Stomach (tissue), 4 donors: ENCODE data around the gene LRRC37A3.
"Not testable (repeated sequence)": the region's sequence is repeated elsewhere in the genome, so short reads cannot be mapped to it uniquely, and the experiment has no call there.

Source experiments
- CTCF ChIP-seq, 7 experiments: fragments of 450-650 bp in 4 of 7; fragments of 200-600 bp in 3 of 7; sonication (generic) in 3 of 7; IDR thresholded peaks; one replicate each; pipeline ENCODE4 v1.5.1; 2016 to 2019; ENCODE audit warnings: antibody characterized with exemption in 7 of 7, control low read depth in 2 of 7, mild to moderate bottlenecking in 1 of 7
- POLR2A ChIP-seq, 4 donors: fragments of 450-650 bp; IDR thresholded peaks; one replicate each; pipeline ENCODE4 v1.6.1; 2016; ENCODE audit warnings: antibody characterized with exemption in 4 of 4, control low read depth in 2 of 4, mild to moderate bottlenecking in 1 of 4, moderate library complexity in 1 of 4

DNA sequence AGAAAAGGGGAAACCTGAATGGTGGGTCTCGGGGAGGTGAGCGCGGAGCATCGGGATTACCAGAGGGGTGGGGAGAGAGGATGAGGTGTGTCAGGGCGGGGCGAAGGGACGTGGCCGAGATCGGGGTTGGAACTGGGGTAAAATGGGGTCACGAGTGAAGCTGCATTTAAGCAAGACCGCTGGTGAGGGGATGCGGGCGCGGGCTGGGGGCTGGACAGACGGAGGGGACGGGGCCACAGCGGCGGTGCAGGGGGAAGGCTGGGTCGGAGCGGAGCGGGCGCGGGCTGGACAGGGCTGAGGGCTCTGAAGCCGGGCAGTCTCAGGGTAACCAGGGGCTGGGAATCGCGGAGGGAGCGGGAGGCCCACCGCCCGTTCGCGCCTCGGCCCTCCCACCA is 82.7 kb downstream of the LRRC37A3 start:
- not testable (repeated sequence) for TF ChIP-seq CTCF, POLR2A (IDR thresholded peaks at IDR 0.05)
